Measurements from ENCODE around the gene AP2S1.
"Not testable (repeated sequence)": the region's sequence is repeated elsewhere in the genome, so short reads cannot be mapped to it uniquely, and the experiment has no call there.

AP2S1 gene

GRCh38 chr19:46839752-46840497, 10.7 kb downstream of the AP2S1 start:
- FAIRE-seq = no peak

GRCh38 chr19:46838160-46838559, 12.5 kb downstream of the AP2S1 start:
- FAIRE-seq = no peak

GRCh38 chr19:46834984-46835383, 15.7 kb downstream of the AP2S1 start:
- FAIRE-seq = no peak

- FAIRE-seq = no peak
Measured at GRCh38 chr19:46834121-46834520, 16.5 kb downstream of the AP2S1 start.

GRCh38 chr19:46830864-46831263, 19.8 kb downstream of the AP2S1 start:
- FAIRE-seq = no peak

GRCh38 chr19:46828484-46828883, 22.2 kb downstream of the AP2S1 start:
- no peak for FAIRE-seq

GRCh38 chr19:46825731-46826055, 25.0 kb downstream of the AP2S1 start:
- FAIRE-seq = no peak

- FAIRE-seq = no peak
Measured at GRCh38 chr19:46824890-46825730, 25.5 kb downstream of the AP2S1 start.

GRCh38 chr19:46823049-46823448, 27.6 kb downstream of the AP2S1 start:
- FAIRE-seq = no peak

- FAIRE-seq = not testable (repeated sequence)
Measured at GRCh38 chr19:46822410-46822787, 28.2 kb downstream of the AP2S1 start.

- no peak for FAIRE-seq
Measured at GRCh38 chr19:46821512-46822409, 28.9 kb downstream of the AP2S1 start.

- no peak for FAIRE-seq
Measured at GRCh38 chr19:46818812-46819211, 31.8 kb downstream of the AP2S1 start.

GRCh38 chr19:46815833-46816627, 34.6 kb downstream of the AP2S1 start:
- FAIRE-seq = no peak

GRCh38 chr19:46813839-46814358, 36.7 kb downstream of the AP2S1 start:
- FAIRE-seq = no peak

- FAIRE-seq = no peak
Measured at GRCh38 chr19:46812977-46813838, 37.4 kb downstream of the AP2S1 start.

- FAIRE-seq = no peak
Measured at GRCh38 chr19:46809534-46810272, 40.9 kb downstream of the AP2S1 start.

- FAIRE-seq = no peak
Measured at GRCh38 chr19:46806656-46807055, 44.0 kb downstream of the AP2S1 start.

GRCh38 chr19:46804432-46804831, 46.2 kb downstream of the AP2S1 start:
- not testable (repeated sequence) for FAIRE-seq

GRCh38 chr19:46803555-46803954, 47.1 kb downstream of the AP2S1 start:
- no peak for FAIRE-seq

- no peak for FAIRE-seq
Measured at GRCh38 chr19:46802152-46802551, 48.5 kb downstream of the AP2S1 start.

Data from A204.1 (cell line).